ENCODE results near the gene BNIPL. TPM values are rescaled to one million over a fixed set of nuclear protein-coding genes. Genes with fewer than 3 reads are reported as not detected.

Gene BNIPL
- total RNA-seq, 3 donors from 2014 or later, result 0.41 to 1.1 (median 0.63) TPM

DNA sequence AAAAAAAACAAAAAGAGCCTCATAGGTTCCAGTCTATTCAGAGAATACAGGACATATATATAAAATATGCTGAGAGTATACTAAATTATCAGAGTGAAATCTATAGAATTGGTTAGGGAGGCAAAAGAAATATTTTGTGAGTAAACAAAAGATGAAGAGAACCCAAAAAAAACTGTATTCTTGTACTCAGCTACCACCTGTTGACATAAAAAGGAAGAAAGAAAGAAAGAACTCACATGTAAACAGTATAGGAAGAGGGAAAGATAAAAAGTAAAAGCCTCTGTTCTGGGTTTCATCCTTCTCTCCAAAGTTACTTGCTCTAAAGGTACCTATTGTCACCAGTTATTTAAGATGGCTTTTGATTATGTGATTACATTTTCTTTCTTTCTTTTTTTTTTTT, 9.9 kb upstream of the BNIPL start:
- TF ChIP-seq, protein P1, sequence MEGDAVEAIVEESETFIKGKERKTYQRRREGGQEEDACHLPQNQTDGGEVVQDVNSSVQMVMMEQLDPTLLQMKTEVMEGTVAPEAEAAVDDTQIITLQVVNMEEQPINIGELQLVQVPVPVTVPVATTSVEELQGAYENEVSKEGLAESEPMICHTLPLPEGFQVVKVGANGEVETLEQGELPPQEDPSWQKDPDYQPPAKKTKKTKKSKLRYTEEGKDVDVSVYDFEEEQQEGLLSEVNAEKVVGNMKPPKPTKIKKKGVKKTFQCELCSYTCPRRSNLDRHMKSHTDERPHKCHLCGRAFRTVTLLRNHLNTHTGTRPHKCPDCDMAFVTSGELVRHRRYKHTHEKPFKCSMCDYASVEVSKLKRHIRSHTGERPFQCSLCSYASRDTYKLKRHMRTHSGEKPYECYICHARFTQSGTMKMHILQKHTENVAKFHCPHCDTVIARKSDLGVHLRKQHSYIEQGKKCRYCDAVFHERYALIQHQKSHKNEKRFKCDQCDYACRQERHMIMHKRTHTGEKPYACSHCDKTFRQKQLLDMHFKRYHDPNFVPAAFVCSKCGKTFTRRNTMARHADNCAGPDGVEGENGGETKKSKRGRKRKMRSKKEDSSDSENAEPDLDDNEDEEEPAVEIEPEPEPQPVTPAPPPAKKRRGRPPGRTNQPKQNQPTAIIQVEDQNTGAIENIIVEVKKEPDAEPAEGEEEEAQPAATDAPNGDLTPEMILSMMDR (IDR thresholded peaks at IDR 0.05), result no peak
- no peaks in the 10 kb centered on the region for H3K36me3 ChIP-seq (ENCODE audit: low read depth)
- no peaks in the 10 kb centered on the region for H3K9me3 ChIP-seq
- no peak for ATAC-seq
- no peaks in the 10 kb centered on the region for H3K4me1 ChIP-seq (ENCODE audit: low read depth)
- intact Hi-C loops (cut with DNase I, micrococcal nuclease), result no loop called here
- H3K4me3 ChIP-seq, result no peak overlapping the region
- DNase-seq, result no peak

DNA sequence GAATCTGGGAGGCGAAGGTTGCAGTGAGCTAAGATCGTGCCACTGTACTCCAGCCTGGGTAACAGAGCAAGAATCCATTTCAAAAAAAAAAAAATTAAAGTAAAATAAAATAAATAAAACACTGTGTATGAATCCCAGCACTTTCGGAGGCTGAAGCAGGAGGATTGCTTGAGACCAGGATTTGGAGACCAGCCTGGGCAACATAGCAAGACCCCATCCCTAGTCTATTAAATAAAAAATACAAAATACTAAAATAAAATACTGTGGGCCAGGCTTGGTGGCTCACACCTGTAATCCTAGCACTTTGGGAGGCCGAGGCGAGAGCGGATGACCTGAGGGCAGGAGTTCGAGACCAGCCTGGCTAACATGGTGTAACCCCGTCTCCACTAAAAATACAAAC, 4.2 kb upstream of the BNIPL start:
- Histone ChIP-seq H3K4me1 (ENCODE audit: low read depth) (no peaks in the 10 kb centered on the region), H3K4me3 (no peak overlapping the region), H3K9me3 (no peaks in the 10 kb centered on the region), H3K36me3 (ENCODE audit: low read depth) (peaks cover 4% of the 10 kb centered on the region)
- TF ChIP-seq, protein P1 (IDR thresholded peaks at IDR 0.05), result no peak
- ATAC-seq (no peak), DNase-seq (no peak)
- intact Hi-C loops (cut with DNase I, micrococcal nuclease), result no loop called here

DNA sequence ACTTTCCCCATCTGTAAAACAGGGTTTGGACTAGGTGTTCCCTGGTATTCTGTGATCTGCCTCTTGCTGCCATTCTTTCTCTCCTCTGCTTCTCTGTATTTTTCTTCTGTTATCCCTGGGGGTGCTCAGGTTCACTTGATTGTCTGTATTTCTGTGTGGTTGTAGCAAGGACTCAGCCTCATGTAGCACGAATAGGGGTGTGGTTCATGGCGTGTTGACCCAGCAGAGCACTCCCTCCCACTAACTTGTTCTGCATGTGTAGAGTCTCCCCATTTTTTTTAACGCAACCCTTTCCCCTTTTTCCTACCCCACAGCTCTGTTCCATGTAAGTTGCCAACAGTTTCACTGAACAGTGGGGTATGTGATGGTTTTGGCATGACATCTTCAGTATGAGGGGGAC, 1.2 kb upstream of the BNIPL start:
- ATAC-seq, result no peak
- no peak for DNase-seq
- intact Hi-C loops (cut with DNase I, micrococcal nuclease), result loop anchor here in 1 of 2 donors (5.0 kb wide), 1 partner anchor 47 kb away; no protein-coding TSS in a partner anchor
- Histone ChIP-seq H3K9me3 (no peaks in the 10 kb centered on the region), H3K36me3 (ENCODE audit: low read depth) (peaks cover 4% of the 10 kb centered on the region), H3K4me1 (ENCODE audit: low read depth) (no peaks in the 10 kb centered on the region), H3K4me3 (no peak overlapping the region)
- TF ChIP-seq, protein P1 (IDR thresholded peaks at IDR 0.05), result no peak

DNA sequence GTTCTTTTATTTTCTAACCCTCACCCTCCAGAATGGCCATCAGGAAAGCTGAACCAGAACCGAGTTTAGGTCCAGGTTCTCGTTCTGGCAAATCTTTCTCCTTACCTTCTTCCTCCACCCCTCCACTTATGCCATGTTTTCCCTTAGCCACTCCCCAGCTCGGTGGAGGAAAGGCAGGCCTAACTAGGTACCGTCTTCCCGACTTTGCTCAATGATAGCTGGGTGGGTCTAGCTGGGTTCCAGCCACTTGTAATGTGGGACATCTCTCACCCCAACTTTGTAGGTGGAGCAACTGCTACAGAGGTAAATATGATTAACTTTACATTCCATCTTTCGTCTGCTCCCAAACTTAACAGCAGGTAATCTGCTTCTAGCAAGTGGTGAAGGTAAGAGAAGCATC, 646 bp downstream of the BNIPL start:
- H3K4me1 ChIP-seq (ENCODE audit: low read depth), result no peaks in the 10 kb centered on the region
- TF ChIP-seq, protein P1 (IDR thresholded peaks at IDR 0.05), result no peak
- no peak for ATAC-seq
- no peaks in the 10 kb centered on the region for H3K9me3 ChIP-seq
- H3K36me3 ChIP-seq (ENCODE audit: low read depth), result peaks cover 4% of the 10 kb centered on the region
- no peak for DNase-seq
- H3K4me3 ChIP-seq, result no peak overlapping the region
- intact Hi-C loops (cut with DNase I, micrococcal nuclease), result loop anchor here in 1 of 2 donors (5.0 kb wide), 1 partner anchor 45 kb away; no protein-coding TSS in a partner anchor

DNA sequence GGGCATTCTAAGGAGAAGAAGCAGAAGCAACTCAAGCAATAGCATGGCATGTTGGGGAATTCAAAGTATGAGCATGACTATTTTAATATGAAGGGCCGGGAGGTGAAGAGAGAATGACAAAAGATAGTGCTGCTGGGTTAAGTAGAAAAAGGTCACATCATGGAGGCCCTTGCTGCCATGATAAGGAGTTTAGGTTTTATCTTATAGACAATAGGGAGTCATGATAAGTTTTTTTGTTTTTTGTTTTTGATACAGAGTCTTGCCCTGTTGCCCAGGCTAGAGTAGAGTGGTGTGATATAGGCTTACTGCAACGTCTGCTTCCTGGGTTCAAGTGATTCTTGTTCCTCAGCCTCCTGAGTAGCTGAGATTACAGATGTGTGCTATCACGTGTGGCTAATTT, 3.1 kb downstream of the BNIPL start:
- no peaks in the 10 kb centered on the region for H3K9me3 ChIP-seq
- no peak for DNase-seq
- TF ChIP-seq, protein P1 (IDR thresholded peaks at IDR 0.05), result no peak
- no peaks in the 10 kb centered on the region for H3K36me3 ChIP-seq (ENCODE audit: low read depth)
- H3K4me3 ChIP-seq, result no peak overlapping the region
- intact Hi-C loops (cut with DNase I, micrococcal nuclease), result loop anchor here in 1 of 2 donors (5.0 kb wide), 1 partner anchor 43 kb away; no protein-coding TSS in a partner anchor
- H3K4me1 ChIP-seq (ENCODE audit: low read depth), result no peaks in the 10 kb centered on the region
- ATAC-seq, result no peak

DNA sequence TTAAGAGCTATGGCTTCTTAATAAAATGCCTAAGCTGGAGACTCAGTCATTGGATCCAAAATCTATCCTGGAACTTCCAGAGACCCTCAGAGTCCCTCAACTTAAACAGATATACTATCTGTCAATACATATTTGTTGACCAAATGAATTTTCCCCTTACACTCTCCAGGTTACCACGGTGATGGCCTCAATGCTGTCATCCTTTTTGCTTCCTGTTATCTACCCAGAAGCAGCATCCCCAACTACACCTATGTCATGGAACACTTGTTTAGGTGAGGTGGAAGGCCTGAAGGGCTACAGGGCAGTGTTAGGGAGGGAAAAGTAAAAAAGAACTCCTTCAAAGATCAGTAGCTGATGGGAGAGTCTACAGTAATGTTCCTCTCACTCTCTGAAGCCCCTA, 6.8 kb downstream of the BNIPL start:
- H3K9me3 ChIP-seq, result no peaks in the 10 kb centered on the region
- H3K36me3 ChIP-seq (ENCODE audit: low read depth), result no peaks in the 10 kb centered on the region
- ATAC-seq (no peak), DNase-seq (no peak)
- peaks cover 6% of the 10 kb centered on the region for H3K4me1 ChIP-seq (ENCODE audit: low read depth)
- H3K4me3 ChIP-seq, result no peak overlapping the region
- TF ChIP-seq, protein P1 (IDR thresholded peaks at IDR 0.05), result no peak
- intact Hi-C loops (cut with DNase I, micrococcal nuclease), result no loop called here

Data from mucosa of descending colon (tissue), 3 donors.